ENCODE results near the gene ASNS.

DNA sequence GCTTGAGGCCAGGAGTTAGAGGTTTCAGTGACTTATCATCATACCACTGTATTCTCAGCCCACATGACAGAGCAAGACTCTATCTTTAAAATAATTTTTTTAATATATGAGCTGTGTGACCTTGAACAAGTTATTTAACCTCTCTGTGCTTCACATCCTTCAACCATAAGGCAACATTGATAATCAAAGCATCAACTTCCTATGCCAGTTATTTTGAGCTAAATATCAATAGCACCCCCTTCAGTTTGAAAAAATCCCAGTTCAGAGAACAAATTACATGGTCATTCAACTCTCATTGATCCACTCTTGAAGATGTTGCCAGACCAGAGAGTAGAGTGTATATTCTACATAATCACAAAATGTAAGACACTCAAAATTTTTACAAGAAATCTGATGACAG, 53.0 kb downstream of the ASNS start:
- TF ChIP-seq FOS (IDR thresholded peaks at IDR 0.05; ENCODE audit: low read depth, low read length) (no peak), CTCF (conservative IDR thresholded peaks at IDR 0.05; ENCODE audit: low read depth, low read length) (no peak), POLR2A (IDR thresholded peaks at IDR 0.05; ENCODE audit: low read depth, low read length) (no peak), RAD21 (IDR thresholded peaks at IDR 0.05; ENCODE audit: low read length) (no peak), CEBPB (IDR thresholded peaks at IDR 0.05; ENCODE audit: low read depth, low read length) (no peak), MAZ (IDR thresholded peaks at IDR 0.05; ENCODE audit: borderline replicate concordance, low read depth, low read length) (no peak), BHLHE40 (IDR thresholded peaks at IDR 0.05; ENCODE audit: low read depth, low read length) (no peak), MXI1 (IDR thresholded peaks at IDR 0.05; ENCODE audit: borderline replicate concordance, low read depth, low read length) (no peak), SMC3 (IDR thresholded peaks at IDR 0.05; ENCODE audit: low read depth, low read length) (no peak), RFX5 (IDR thresholded peaks at IDR 0.05; ENCODE audit: low read depth, low read length) (no peak), NFE2L2 (IDR thresholded peaks at IDR 0.05; ENCODE audit: low read depth, low read length) (no peak), RCOR1 (IDR thresholded peaks at IDR 0.05; ENCODE audit: insufficient replicate concordance, low read length) (no peak), MAFK (IDR thresholded peaks at IDR 0.05; ENCODE audit: low read depth, low read length) (no peak)
- TF ChIP-seq, protein P1, sequence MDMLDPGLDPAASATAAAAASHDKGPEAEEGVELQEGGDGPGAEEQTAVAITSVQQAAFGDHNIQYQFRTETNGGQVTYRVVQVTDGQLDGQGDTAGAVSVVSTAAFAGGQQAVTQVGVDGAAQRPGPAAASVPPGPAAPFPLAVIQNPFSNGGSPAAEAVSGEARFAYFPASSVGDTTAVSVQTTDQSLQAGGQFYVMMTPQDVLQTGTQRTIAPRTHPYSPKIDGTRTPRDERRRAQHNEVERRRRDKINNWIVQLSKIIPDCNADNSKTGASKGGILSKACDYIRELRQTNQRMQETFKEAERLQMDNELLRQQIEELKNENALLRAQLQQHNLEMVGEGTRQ (IDR thresholded peaks at IDR 0.05; ENCODE audit: low read depth, low read length) = no peak

Data from IMR-90 (cell line).